ENCODE measurements around the gene HK1.

HK1 gene

GRCh38 chr10:69340695-69341094 is 62.4 kb downstream of the HK1 start:
- Histone ChIP-seq H3K9ac (no peak overlapping the region), H3K27ac (no peak overlapping the region), H3K4me1 (peaks cover 44% of the 10 kb centered on the region), H3K36me3 (ENCODE audit: control insufficient read depth, insufficient read depth, low read length) (no peaks in the 10 kb centered on the region), H3K4me3 (ENCODE audit: low read depth, low read length) (no peak overlapping the region), H3K79me2 (peaks cover 55% of the 10 kb centered on the region), H3K9me3 (ENCODE audit: control insufficient read depth, low read length) (no peaks in the 10 kb centered on the region), H3K4me2 (ENCODE audit: low read length) (no peak overlapping the region), H3K27me3 (ENCODE audit: control insufficient read depth, insufficient read depth, low read length) (no peaks in the 10 kb centered on the region), H2AFZ (no peak overlapping the region)
- TF ChIP-seq, protein P1, sequence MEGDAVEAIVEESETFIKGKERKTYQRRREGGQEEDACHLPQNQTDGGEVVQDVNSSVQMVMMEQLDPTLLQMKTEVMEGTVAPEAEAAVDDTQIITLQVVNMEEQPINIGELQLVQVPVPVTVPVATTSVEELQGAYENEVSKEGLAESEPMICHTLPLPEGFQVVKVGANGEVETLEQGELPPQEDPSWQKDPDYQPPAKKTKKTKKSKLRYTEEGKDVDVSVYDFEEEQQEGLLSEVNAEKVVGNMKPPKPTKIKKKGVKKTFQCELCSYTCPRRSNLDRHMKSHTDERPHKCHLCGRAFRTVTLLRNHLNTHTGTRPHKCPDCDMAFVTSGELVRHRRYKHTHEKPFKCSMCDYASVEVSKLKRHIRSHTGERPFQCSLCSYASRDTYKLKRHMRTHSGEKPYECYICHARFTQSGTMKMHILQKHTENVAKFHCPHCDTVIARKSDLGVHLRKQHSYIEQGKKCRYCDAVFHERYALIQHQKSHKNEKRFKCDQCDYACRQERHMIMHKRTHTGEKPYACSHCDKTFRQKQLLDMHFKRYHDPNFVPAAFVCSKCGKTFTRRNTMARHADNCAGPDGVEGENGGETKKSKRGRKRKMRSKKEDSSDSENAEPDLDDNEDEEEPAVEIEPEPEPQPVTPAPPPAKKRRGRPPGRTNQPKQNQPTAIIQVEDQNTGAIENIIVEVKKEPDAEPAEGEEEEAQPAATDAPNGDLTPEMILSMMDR (IDR thresholded peaks at IDR 0.05) = no peak

GRCh38 chr10:69343905-69344304 is 65.6 kb downstream of the HK1 start:
- Histone ChIP-seq H3K4me2 (ENCODE audit: low read length) (no peak overlapping the region), H2AFZ (no peak overlapping the region), H3K4me1 (peaks cover 30% of the 10 kb centered on the region), H3K79me2 (peaks cover 52% of the 10 kb centered on the region), H3K9me3 (ENCODE audit: control insufficient read depth, low read length) (no peaks in the 10 kb centered on the region), H3K27ac (no peak overlapping the region), H3K27me3 (ENCODE audit: control insufficient read depth, insufficient read depth, low read length) (no peaks in the 10 kb centered on the region), H3K4me3 (ENCODE audit: low read depth, low read length) (no peak overlapping the region), H3K9ac (no peak overlapping the region), H3K36me3 (ENCODE audit: control insufficient read depth, insufficient read depth, low read length) (no peaks in the 10 kb centered on the region)
- TF ChIP-seq, protein P1 (IDR thresholded peaks at IDR 0.05) = no peak

GRCh38 chr10:69344591-69345252 is 66.4 kb downstream of the HK1 start:
- Histone ChIP-seq H3K27me3 (ENCODE audit: control insufficient read depth, insufficient read depth, low read length) (no peaks in the 10 kb centered on the region), H3K9me3 (ENCODE audit: control insufficient read depth, low read length) (no peaks in the 10 kb centered on the region), H3K4me2 (ENCODE audit: low read length) (no peak overlapping the region), H3K4me1 (peaks cover 24% of the 10 kb centered on the region), H3K4me3 (ENCODE audit: low read depth, low read length) (no peak overlapping the region), H2AFZ (no peak overlapping the region), H3K27ac (peak overlapping the region; percentile 70), H3K9ac (no peak overlapping the region), H3K79me2 (peaks cover 53% of the 10 kb centered on the region), H3K36me3 (ENCODE audit: control insufficient read depth, insufficient read depth, low read length) (no peaks in the 10 kb centered on the region)
- TF ChIP-seq, protein P1 (IDR thresholded peaks at IDR 0.05) = no peak

DNA sequence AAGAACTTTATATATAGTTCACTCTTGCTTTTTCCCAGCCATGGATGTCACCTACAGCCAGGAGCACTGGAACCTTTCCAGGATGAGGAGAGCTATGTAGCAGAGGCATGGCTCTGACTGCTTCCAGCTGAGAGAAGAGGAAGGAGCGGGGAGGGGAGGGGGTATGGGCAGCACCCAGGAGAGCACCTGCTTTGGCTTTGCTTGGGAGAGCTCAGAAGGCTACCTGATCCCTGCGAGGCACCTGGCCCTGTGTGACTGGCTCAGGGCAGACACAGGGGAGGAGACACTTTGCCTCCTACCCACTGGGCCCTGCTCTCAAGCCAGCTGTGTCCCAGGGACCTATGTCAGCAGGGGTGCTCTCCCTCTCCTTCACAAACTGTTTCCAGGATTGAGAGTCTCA is 67.1 kb downstream of the HK1 start:
- Histone ChIP-seq H3K9ac (no peak overlapping the region), H3K4me1 (peaks cover 24% of the 10 kb centered on the region)

More for the DNA sequence above, 67.1 kb downstream of the HK1 start:
- Histone ChIP-seq H2AFZ (peak overlapping the region; percentile 43), H3K4me3 (ENCODE audit: low read depth, low read length) (no peak overlapping the region), H3K36me3 (ENCODE audit: control insufficient read depth, insufficient read depth, low read length) (no peaks in the 10 kb centered on the region), H3K9me3 (ENCODE audit: control insufficient read depth, low read length) (no peaks in the 10 kb centered on the region), H3K27me3 (ENCODE audit: control insufficient read depth, insufficient read depth, low read length) (no peaks in the 10 kb centered on the region), H3K79me2 (peaks cover 53% of the 10 kb centered on the region), H3K4me2 (ENCODE audit: low read length) (no peak overlapping the region), H3K27ac (peak overlapping the region; percentile 70)
- TF ChIP-seq, protein P1 (IDR thresholded peaks at IDR 0.05) = no peak

Measured in parathyroid adenoma (tissue), 2 donors.